Measurements from ENCODE around the gene SLC12A6.

DNA sequence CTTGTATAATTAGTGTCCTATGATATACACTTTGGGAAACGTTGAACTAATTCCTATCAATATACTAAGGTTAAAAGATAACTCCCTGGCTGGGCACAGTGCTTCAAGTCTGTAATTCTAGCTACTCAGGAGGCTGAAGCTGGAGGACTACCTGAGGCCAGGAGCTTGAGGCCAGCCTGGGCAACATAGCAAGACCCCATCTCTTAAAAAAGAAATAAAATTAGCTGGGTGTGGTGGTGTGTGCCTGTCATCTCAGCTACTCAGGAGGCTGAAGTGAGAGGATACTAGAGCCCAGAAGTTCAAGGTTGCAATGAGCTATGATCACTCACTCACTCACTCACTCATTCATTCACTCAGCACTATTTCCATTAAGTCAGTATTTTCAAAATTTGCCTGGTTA lies 55.2 kb downstream of the SLC12A6 start:
- TF ChIP-seq, protein P1, sequence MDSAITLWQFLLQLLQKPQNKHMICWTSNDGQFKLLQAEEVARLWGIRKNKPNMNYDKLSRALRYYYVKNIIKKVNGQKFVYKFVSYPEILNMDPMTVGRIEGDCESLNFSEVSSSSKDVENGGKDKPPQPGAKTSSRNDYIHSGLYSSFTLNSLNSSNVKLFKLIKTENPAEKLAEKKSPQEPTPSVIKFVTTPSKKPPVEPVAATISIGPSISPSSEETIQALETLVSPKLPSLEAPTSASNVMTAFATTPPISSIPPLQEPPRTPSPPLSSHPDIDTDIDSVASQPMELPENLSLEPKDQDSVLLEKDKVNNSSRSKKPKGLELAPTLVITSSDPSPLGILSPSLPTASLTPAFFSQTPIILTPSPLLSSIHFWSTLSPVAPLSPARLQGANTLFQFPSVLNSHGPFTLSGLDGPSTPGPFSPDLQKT (IDR thresholded peaks at IDR 0.05; ENCODE audit: borderline replicate concordance, low read depth, low read length) = no peak
- TF ChIP-seq, protein P2, sequence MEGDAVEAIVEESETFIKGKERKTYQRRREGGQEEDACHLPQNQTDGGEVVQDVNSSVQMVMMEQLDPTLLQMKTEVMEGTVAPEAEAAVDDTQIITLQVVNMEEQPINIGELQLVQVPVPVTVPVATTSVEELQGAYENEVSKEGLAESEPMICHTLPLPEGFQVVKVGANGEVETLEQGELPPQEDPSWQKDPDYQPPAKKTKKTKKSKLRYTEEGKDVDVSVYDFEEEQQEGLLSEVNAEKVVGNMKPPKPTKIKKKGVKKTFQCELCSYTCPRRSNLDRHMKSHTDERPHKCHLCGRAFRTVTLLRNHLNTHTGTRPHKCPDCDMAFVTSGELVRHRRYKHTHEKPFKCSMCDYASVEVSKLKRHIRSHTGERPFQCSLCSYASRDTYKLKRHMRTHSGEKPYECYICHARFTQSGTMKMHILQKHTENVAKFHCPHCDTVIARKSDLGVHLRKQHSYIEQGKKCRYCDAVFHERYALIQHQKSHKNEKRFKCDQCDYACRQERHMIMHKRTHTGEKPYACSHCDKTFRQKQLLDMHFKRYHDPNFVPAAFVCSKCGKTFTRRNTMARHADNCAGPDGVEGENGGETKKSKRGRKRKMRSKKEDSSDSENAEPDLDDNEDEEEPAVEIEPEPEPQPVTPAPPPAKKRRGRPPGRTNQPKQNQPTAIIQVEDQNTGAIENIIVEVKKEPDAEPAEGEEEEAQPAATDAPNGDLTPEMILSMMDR (tag by site-specific recombination; IDR thresholded peaks at IDR 0.05) = no peak
- TF ChIP-seq, protein P3, sequence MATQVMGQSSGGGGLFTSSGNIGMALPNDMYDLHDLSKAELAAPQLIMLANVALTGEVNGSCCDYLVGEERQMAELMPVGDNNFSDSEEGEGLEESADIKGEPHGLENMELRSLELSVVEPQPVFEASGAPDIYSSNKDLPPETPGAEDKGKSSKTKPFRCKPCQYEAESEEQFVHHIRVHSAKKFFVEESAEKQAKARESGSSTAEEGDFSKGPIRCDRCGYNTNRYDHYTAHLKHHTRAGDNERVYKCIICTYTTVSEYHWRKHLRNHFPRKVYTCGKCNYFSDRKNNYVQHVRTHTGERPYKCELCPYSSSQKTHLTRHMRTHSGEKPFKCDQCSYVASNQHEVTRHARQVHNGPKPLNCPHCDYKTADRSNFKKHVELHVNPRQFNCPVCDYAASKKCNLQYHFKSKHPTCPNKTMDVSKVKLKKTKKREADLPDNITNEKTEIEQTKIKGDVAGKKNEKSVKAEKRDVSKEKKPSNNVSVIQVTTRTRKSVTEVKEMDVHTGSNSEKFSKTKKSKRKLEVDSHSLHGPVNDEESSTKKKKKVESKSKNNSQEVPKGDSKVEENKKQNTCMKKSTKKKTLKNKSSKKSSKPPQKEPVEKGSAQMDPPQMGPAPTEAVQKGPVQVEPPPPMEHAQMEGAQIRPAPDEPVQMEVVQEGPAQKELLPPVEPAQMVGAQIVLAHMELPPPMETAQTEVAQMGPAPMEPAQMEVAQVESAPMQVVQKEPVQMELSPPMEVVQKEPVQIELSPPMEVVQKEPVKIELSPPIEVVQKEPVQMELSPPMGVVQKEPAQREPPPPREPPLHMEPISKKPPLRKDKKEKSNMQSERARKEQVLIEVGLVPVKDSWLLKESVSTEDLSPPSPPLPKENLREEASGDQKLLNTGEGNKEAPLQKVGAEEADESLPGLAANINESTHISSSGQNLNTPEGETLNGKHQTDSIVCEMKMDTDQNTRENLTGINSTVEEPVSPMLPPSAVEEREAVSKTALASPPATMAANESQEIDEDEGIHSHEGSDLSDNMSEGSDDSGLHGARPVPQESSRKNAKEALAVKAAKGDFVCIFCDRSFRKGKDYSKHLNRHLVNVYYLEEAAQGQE (tag by site-specific recombination; IDR thresholded peaks at IDR 0.05) = no peak
- TF ChIP-seq ZNF423 (tag by site-specific recombination; IDR thresholded peaks at IDR 0.05) (no peak), PRDM1 (tag by site-specific recombination; IDR thresholded peaks at IDR 0.05) (no peak), ZNF114 (tag by site-specific recombination; IDR thresholded peaks at IDR 0.05) (no peak), ZNF311 (tag by site-specific recombination; IDR thresholded peaks at IDR 0.05; ENCODE audit: borderline replicate concordance) (no peak)
